Choroid plexus epithelial cell (primary cell): Measurements from ENCODE around the gene APBA2.

Experiments
- DNase-seq: peaks from one replicate; pipeline ENCODE4 v3.0.0-alpha.2; 2010; ENCODE audit warnings: low read depth
- H3K4me3 ChIP-seq: 2 replicates; pipeline ENCODE4 v1.5.1; 2011; ENCODE audit warnings: low read depth, mild to moderate bottlenecking, control low read depth, low read length, moderate library complexity
- CTCF ChIP-seq: conservative IDR thresholded peaks from 2 replicates; pipeline ENCODE4 v1.5.1; 2011; ENCODE audit warnings: low read depth, mild to moderate bottlenecking, control low read depth, inconsistent platforms, low read length, moderate library complexity

The APBA2 gene

GRCh38 chr15:28920781-28921331, 35.1 kb downstream of the APBA2 start:
- TF ChIP-seq CTCF = no peak
- DNase-seq = no peak
- no peak overlapping the region for H3K4me3 ChIP-seq

GRCh38 chr15:28921336-28921735, 35.6 kb downstream of the APBA2 start:
- H3K4me3 ChIP-seq = no peak overlapping the region
- no peak for DNase-seq

GRCh38 chr15:28921919-28922706, 36.3 kb downstream of the APBA2 start:
- no peak for DNase-seq
- H3K4me3 ChIP-seq = no peak overlapping the region
- TF ChIP-seq CTCF = peak; percentile 59

More at GRCh38 chr15:28921336-28921735, 35.6 kb downstream of the APBA2 start:
- no peak for TF ChIP-seq CTCF

- H3K4me3 ChIP-seq = no peak overlapping the region
- no peak for TF ChIP-seq CTCF
- DNase-seq = no peak
Observed at GRCh38 chr15:28922707-28923012, 36.9 kb downstream of the APBA2 start.

- no peak for TF ChIP-seq CTCF
- no peak for DNase-seq
- H3K4me3 ChIP-seq = no peak overlapping the region
Observed at GRCh38 chr15:28923726-28924280, 38.0 kb downstream of the APBA2 start.

- no peak for TF ChIP-seq CTCF
- no peak for DNase-seq
- H3K4me3 ChIP-seq = no peak overlapping the region
Observed at GRCh38 chr15:28927043-28927442, 41.3 kb downstream of the APBA2 start.

- H3K4me3 ChIP-seq = no peak overlapping the region
- TF ChIP-seq CTCF = no peak
- no peak for DNase-seq
Observed at GRCh38 chr15:28929200-28929599, 43.4 kb downstream of the APBA2 start.
